Measurements from ENCODE around the gene AREL1. TPM values are rescaled to one million over a fixed set of nuclear protein-coding genes. Genes with fewer than 3 reads are reported as not detected.

Gene AREL1
- total RNA-seq, 1 experiment from 2014 or later = 20.0 TPM

GRCh38 chr14:74645244-74645643 lies 67.6 kb downstream of the AREL1 start:
- H3K27me3 ChIP-seq (ENCODE audit: control insufficient read depth, insufficient read depth, low read length) = no peaks in the 10 kb centered on the region
- H3K36me3 ChIP-seq (replicated peaks; ENCODE audit: control insufficient read depth, insufficient read depth, low read length) = no peaks in the 10 kb centered on the region
- DNase-seq = no peak
- H3K4me3 ChIP-seq (ENCODE audit: insufficient read depth, low read depth, low read length) = no peak overlapping the region

GRCh38 chr14:74641601-74642391 lies 71.1 kb downstream of the AREL1 start:
- DNase-seq = no peak
- Histone ChIP-seq H3K27me3 (ENCODE audit: control insufficient read depth, insufficient read depth, low read length) (no peaks in the 10 kb centered on the region), H3K36me3 (replicated peaks; ENCODE audit: control insufficient read depth, insufficient read depth, low read length) (no peaks in the 10 kb centered on the region), H3K4me3 (ENCODE audit: insufficient read depth, low read depth, low read length) (no peak overlapping the region)

- H3K4me3 ChIP-seq (ENCODE audit: insufficient read depth, low read depth, low read length) = no peak overlapping the region
Measured at GRCh38 chr14:74638966-74639365, 73.9 kb downstream of the AREL1 start.

GRCh38 chr14:74638066-74638465 lies 74.8 kb downstream of the AREL1 start:
- DNase-seq = no peak
- H3K36me3 ChIP-seq (replicated peaks; ENCODE audit: control insufficient read depth, insufficient read depth, low read length) = no peaks in the 10 kb centered on the region
- no peaks in the 10 kb centered on the region for H3K27me3 ChIP-seq (ENCODE audit: control insufficient read depth, insufficient read depth, low read length)
- H3K4me3 ChIP-seq (ENCODE audit: insufficient read depth, low read depth, low read length) = no peak overlapping the region

More at GRCh38 chr14:74638966-74639365, 73.9 kb downstream of the AREL1 start:
- Histone ChIP-seq H3K27me3 (ENCODE audit: control insufficient read depth, insufficient read depth, low read length) (no peaks in the 10 kb centered on the region), H3K36me3 (replicated peaks; ENCODE audit: control insufficient read depth, insufficient read depth, low read length) (no peaks in the 10 kb centered on the region)
- no peak for DNase-seq

- no peak for DNase-seq
- Histone ChIP-seq H3K36me3 (replicated peaks; ENCODE audit: control insufficient read depth, insufficient read depth, low read length) (no peaks in the 10 kb centered on the region), H3K27me3 (ENCODE audit: control insufficient read depth, insufficient read depth, low read length) (no peaks in the 10 kb centered on the region), H3K4me3 (ENCODE audit: insufficient read depth, low read depth, low read length) (no peak overlapping the region)
Measured at GRCh38 chr14:74637178-74637550, 75.7 kb downstream of the AREL1 start.

- no peaks in the 10 kb centered on the region for H3K36me3 ChIP-seq (replicated peaks; ENCODE audit: control insufficient read depth, insufficient read depth, low read length)
- no peak overlapping the region for H3K4me3 ChIP-seq (ENCODE audit: insufficient read depth, low read depth, low read length)
- H3K27me3 ChIP-seq (ENCODE audit: control insufficient read depth, insufficient read depth, low read length) = no peaks in the 10 kb centered on the region
- no peak for DNase-seq
Measured at GRCh38 chr14:74636424-74637177, 76.3 kb downstream of the AREL1 start.

- no peak for DNase-seq
- no peak overlapping the region for H3K4me3 ChIP-seq (ENCODE audit: insufficient read depth, low read depth, low read length)
- H3K36me3 ChIP-seq (replicated peaks; ENCODE audit: control insufficient read depth, insufficient read depth, low read length) = no peaks in the 10 kb centered on the region
- no peaks in the 10 kb centered on the region for H3K27me3 ChIP-seq (ENCODE audit: control insufficient read depth, insufficient read depth, low read length)
Measured at GRCh38 chr14:74635847-74636246, 77.0 kb downstream of the AREL1 start.

GRCh38 chr14:74634964-74635363 lies 77.9 kb downstream of the AREL1 start:
- no peaks in the 10 kb centered on the region for H3K36me3 ChIP-seq (replicated peaks; ENCODE audit: control insufficient read depth, insufficient read depth, low read length)
- H3K27me3 ChIP-seq (ENCODE audit: control insufficient read depth, insufficient read depth, low read length) = no peaks in the 10 kb centered on the region
- DNase-seq = no peak
- no peak overlapping the region for H3K4me3 ChIP-seq (ENCODE audit: insufficient read depth, low read depth, low read length)

GRCh38 chr14:74634481-74634880 lies 78.4 kb downstream of the AREL1 start:
- no peak for DNase-seq
- Histone ChIP-seq H3K27me3 (ENCODE audit: control insufficient read depth, insufficient read depth, low read length) (no peaks in the 10 kb centered on the region), H3K4me3 (ENCODE audit: insufficient read depth, low read depth, low read length) (no peak overlapping the region), H3K36me3 (replicated peaks; ENCODE audit: control insufficient read depth, insufficient read depth, low read length) (no peaks in the 10 kb centered on the region)

GRCh38 chr14:74630881-74631690 lies 81.8 kb downstream of the AREL1 start:
- DNase-seq = no peak
- H3K36me3 ChIP-seq (replicated peaks; ENCODE audit: control insufficient read depth, insufficient read depth, low read length) = no peaks in the 10 kb centered on the region
- no peaks in the 10 kb centered on the region for H3K27me3 ChIP-seq (ENCODE audit: control insufficient read depth, insufficient read depth, low read length)
- H3K4me3 ChIP-seq (ENCODE audit: insufficient read depth, low read depth, low read length) = no peak overlapping the region

- Histone ChIP-seq H3K36me3 (replicated peaks; ENCODE audit: control insufficient read depth, insufficient read depth, low read length) (no peaks in the 10 kb centered on the region), H3K27me3 (ENCODE audit: control insufficient read depth, insufficient read depth, low read length) (no peaks in the 10 kb centered on the region), H3K4me3 (ENCODE audit: insufficient read depth, low read depth, low read length) (no peak overlapping the region)
- no peak for DNase-seq
Measured at GRCh38 chr14:74628418-74628817, 84.5 kb downstream of the AREL1 start.

- Histone ChIP-seq H3K4me3 (ENCODE audit: insufficient read depth, low read depth, low read length) (no peak overlapping the region), H3K36me3 (replicated peaks; ENCODE audit: control insufficient read depth, insufficient read depth, low read length) (no peaks in the 10 kb centered on the region), H3K27me3 (ENCODE audit: control insufficient read depth, insufficient read depth, low read length) (no peaks in the 10 kb centered on the region)
- no peak for DNase-seq
Measured at GRCh38 chr14:74627076-74627475, 85.8 kb downstream of the AREL1 start.

- no peaks in the 10 kb centered on the region for H3K36me3 ChIP-seq (replicated peaks; ENCODE audit: control insufficient read depth, insufficient read depth, low read length)
- no peak for DNase-seq
- no peak overlapping the region for H3K4me3 ChIP-seq (ENCODE audit: insufficient read depth, low read depth, low read length)
- no peaks in the 10 kb centered on the region for H3K27me3 ChIP-seq (ENCODE audit: control insufficient read depth, insufficient read depth, low read length)
Measured at GRCh38 chr14:74622257-74622656, 90.6 kb downstream of the AREL1 start.

- no peaks in the 10 kb centered on the region for H3K27me3 ChIP-seq (ENCODE audit: control insufficient read depth, insufficient read depth, low read length)
- H3K36me3 ChIP-seq (replicated peaks; ENCODE audit: control insufficient read depth, insufficient read depth, low read length) = no peaks in the 10 kb centered on the region
- no peak for DNase-seq
- H3K4me3 ChIP-seq (ENCODE audit: insufficient read depth, low read depth, low read length) = no peak overlapping the region
Measured at GRCh38 chr14:74621556-74621955, 91.3 kb downstream of the AREL1 start.

All from H7 (cell line).